HUES48 (cell line): ENCODE data around the gene ALOX5.
"Not testable (repeated sequence)": the region's sequence is repeated elsewhere in the genome, so short reads cannot be mapped to it uniquely, and the experiment has no call there.

Source experiments
- H3K27ac ChIP-seq: one replicate; pipeline ENCODE4 v1.7.0; 2013; ENCODE audit warnings: low read depth, low read length, inconsistent platforms
- H3K27me3 ChIP-seq: 2 replicates; pipeline ENCODE4 v1.6.1; 2013; ENCODE audit warnings: mild to moderate bottlenecking, low read length; ENCODE audit not compliant: control insufficient read depth, insufficient read depth
- H3K36me3 ChIP-seq: 2 replicates; pipeline ENCODE4 v1.6.1; 2013; ENCODE audit warnings: low read length; ENCODE audit not compliant: control insufficient read depth, insufficient read depth
- H3K4me1 ChIP-seq: 2 replicates; pipeline ENCODE4 v1.6.1; 2013; ENCODE audit warnings: mild to moderate bottlenecking, low read length; ENCODE audit not compliant: control insufficient read depth, insufficient read depth
- H3K4me3 ChIP-seq: 2 replicates; pipeline ENCODE4 v1.5.1; 2013; ENCODE audit warnings: mild to moderate bottlenecking, low read depth, low read length
- H3K9ac ChIP-seq: 2 replicates; pipeline ENCODE4 v1.6.1; 2013; ENCODE audit warnings: mild to moderate bottlenecking, low read depth, low read length, moderate library complexity
- H3K9me3 ChIP-seq: 2 replicates; pipeline ENCODE4 v1.6.1; 2013; ENCODE audit warnings: low read length; ENCODE audit not compliant: control insufficient read depth, insufficient read depth

Gene ALOX5

GRCh38 chr10:45373576-45374349 is at the start of gene ALOX5:
TSS of gene ALOX5 (plus strand) at chr10:45374216. CDS start at chr10:45374280, 64 bp downstream.
- H3K27me3 ChIP-seq, result peaks cover 61% of the 10 kb centered on the region
- no peak within 1 kb of the TSS for H3K9ac ChIP-seq
- H3K4me1 ChIP-seq, result peaks cover 7% of the 10 kb centered on the region; the same call in 1 of the 2 replicates
- H3K4me3 ChIP-seq, result peak within 1 kb of the TSS; percentile 68
- no peak within 1 kb of the TSS for H3K27ac ChIP-seq
- no peaks in the 10 kb centered on the region for H3K9me3 ChIP-seq
- no peaks in the 10 kb centered on the region for H3K36me3 ChIP-seq

GRCh38 chr10:45325116-45325515 is 48.9 kb upstream of the ALOX5 start:
- H3K4me1 ChIP-seq, result no peaks in the 10 kb centered on the region
- H3K9me3 ChIP-seq, result peaks cover 7% of the 10 kb centered on the region; the same call in 1 of the 2 replicates
- H3K36me3 ChIP-seq, result no peaks in the 10 kb centered on the region
- H3K27me3 ChIP-seq, result no peaks in the 10 kb centered on the region
- H3K27ac ChIP-seq, result no peak overlapping the region
- no peak overlapping the region for H3K4me3 ChIP-seq
- no peak overlapping the region for H3K9ac ChIP-seq

- H3K9me3 ChIP-seq, H3K27me3 ChIP-seq, H3K4me3 ChIP-seq, H3K4me1 ChIP-seq, H3K27ac ChIP-seq, H3K36me3 ChIP-seq, H3K9ac ChIP-seq: not testable (repeated sequence)
Observed at GRCh38 chr10:45326864-45327263, 47.2 kb upstream of the ALOX5 start.

- H3K36me3 ChIP-seq, H3K9ac ChIP-seq, H3K27ac ChIP-seq, H3K4me1 ChIP-seq, H3K27me3 ChIP-seq, H3K4me3 ChIP-seq: not testable (repeated sequence)
- H3K9me3 ChIP-seq, result peaks cover 11% of the 10 kb centered on the region
Observed at GRCh38 chr10:45331824-45332223, 42.2 kb upstream of the ALOX5 start.

GRCh38 chr10:45339894-45340293 is 34.1 kb upstream of the ALOX5 start:
- H3K4me1 ChIP-seq, result no peaks in the 10 kb centered on the region
- no peaks in the 10 kb centered on the region for H3K27me3 ChIP-seq
- no peak overlapping the region for H3K9ac ChIP-seq
- no peaks in the 10 kb centered on the region for H3K36me3 ChIP-seq
- H3K4me3 ChIP-seq, result no peak overlapping the region
- peaks cover 11% of the 10 kb centered on the region for H3K9me3 ChIP-seq
- no peak overlapping the region for H3K27ac ChIP-seq

GRCh38 chr10:45340420-45340819 is 33.6 kb upstream of the ALOX5 start:
- H3K9ac ChIP-seq, H3K4me1 ChIP-seq, H3K36me3 ChIP-seq, H3K4me3 ChIP-seq, H3K27me3 ChIP-seq, H3K27ac ChIP-seq: not testable (repeated sequence)
- peaks cover 11% of the 10 kb centered on the region for H3K9me3 ChIP-seq

GRCh38 chr10:45346652-45347335 is 27.2 kb upstream of the ALOX5 start:
- H3K9me3 ChIP-seq, H3K36me3 ChIP-seq, H3K9ac ChIP-seq, H3K27me3 ChIP-seq, H3K27ac ChIP-seq, H3K4me1 ChIP-seq, H3K4me3 ChIP-seq: not testable (repeated sequence)

- H3K27me3 ChIP-seq, H3K36me3 ChIP-seq, H3K9ac ChIP-seq, H3K9me3 ChIP-seq, H3K27ac ChIP-seq, H3K4me3 ChIP-seq, H3K4me1 ChIP-seq: not testable (repeated sequence)
Observed at GRCh38 chr10:45347464-45347863, 26.6 kb upstream of the ALOX5 start.

GRCh38 chr10:45348196-45348765 is 25.7 kb upstream of the ALOX5 start:
- H3K36me3 ChIP-seq, H3K9me3 ChIP-seq, H3K27ac ChIP-seq, H3K27me3 ChIP-seq, H3K9ac ChIP-seq, H3K4me3 ChIP-seq, H3K4me1 ChIP-seq: not testable (repeated sequence)

GRCh38 chr10:45353186-45353585 is 20.8 kb upstream of the ALOX5 start:
- no peak overlapping the region for H3K27ac ChIP-seq

GRCh38 chr10:45354261-45354660 is 19.8 kb upstream of the ALOX5 start:
- H3K4me1 ChIP-seq, result 0 out of 2 replicates have a peak, but pooled peaks cover 3% of the 10 kb centered on the region
- H3K27ac ChIP-seq, result no peak overlapping the region
- no peaks in the 10 kb centered on the region for H3K27me3 ChIP-seq
- H3K4me3 ChIP-seq, result no peak overlapping the region
- no peak overlapping the region for H3K9ac ChIP-seq
- peaks cover 4% of the 10 kb centered on the region; the same call in 1 of the 2 replicates for H3K9me3 ChIP-seq
- H3K36me3 ChIP-seq, result no peaks in the 10 kb centered on the region

More at GRCh38 chr10:45353186-45353585, 20.8 kb upstream of the ALOX5 start:
- no peak overlapping the region for H3K4me3 ChIP-seq
- H3K36me3 ChIP-seq, result no peaks in the 10 kb centered on the region
- H3K27me3 ChIP-seq, result no peaks in the 10 kb centered on the region
- no peaks in the 10 kb centered on the region for H3K4me1 ChIP-seq
- H3K9me3 ChIP-seq, result peaks cover 4% of the 10 kb centered on the region; the same call in 1 of the 2 replicates
- no peak overlapping the region for H3K9ac ChIP-seq
